Peyer's patch (tissue), 4 donors: Measurements from ENCODE around the gene CACNA1G. TPM values are rescaled to one million over a fixed set of nuclear protein-coding genes. Genes with fewer than 3 reads are reported as not detected.

ENCODE experiments used
- DNase-seq, 3 donors: peaks; one replicate each; pipeline ENCODE4 v3.0.0-alpha.2; 2017 to 2019
- H3K27ac ChIP-seq, 4 donors: fragments of 200-600 bp; sonication (generic); one replicate each; pipeline ENCODE4 v1.5.1; 2016 to 2019
- H3K27me3 ChIP-seq, 2 donors: fragments of 200-600 bp; sonication (generic); one replicate each; pipeline ENCODE4 v1.5.1; 2019
- H3K36me3 ChIP-seq, 3 donors: fragments of 200-600 bp; sonication (generic); one replicate each; pipeline ENCODE4 v1.5.1; 2016 to 2019
- H3K4me1 ChIP-seq, 4 donors: fragments of 200-600 bp; sonication (generic); one replicate each; pipeline ENCODE4 v1.5.1; 2016 to 2019
- H3K4me3 ChIP-seq, 4 donors: fragments of 200-600 bp; sonication (generic); 1 replicate in 3 of 4; 2 replicates in 1 of 4; pipeline ENCODE4 v1.5.1; 2016 to 2019; ENCODE audit warnings: mild to moderate bottlenecking in 1 of 4
- H3K9me3 ChIP-seq, 4 donors: fragments of 200-600 bp; sonication (generic); one replicate each; pipeline ENCODE4 v1.5.1; 2016 to 2019; ENCODE audit warnings: mild to moderate bottlenecking in 1 of 4
- POLR2A ChIP-seq, 2 donors: fragments of 450-650 bp; IDR thresholded peaks; one replicate each; pipeline ENCODE4 v1.5.1; 2017; ENCODE audit warnings: antibody characterized with exemption in 2 of 2, mild to moderate bottlenecking in 2 of 2, moderate library complexity in 2 of 2
- total RNA-seq, 4 donors: library from RNA; depleted of rRNA; stranded (reverse); fragments of >200 nt; gene quantifications; one replicate each; pipeline ENCODE4 v1.1.0, GENCODE V29; 2016
- TF ChIP-seq, protein P1 (sequence below), 6 experiments: fragments of 450-650 bp in 4 of 6; fragments of 200-600 bp in 2 of 6; sonication (generic) in 1 of 6; IDR thresholded peaks; one replicate each; pipeline ENCODE4 v1.5.1; 2017 to 2019; ENCODE audit warnings: antibody characterized with exemption in 6 of 6, mild to moderate bottlenecking in 3 of 6, moderate library complexity in 1 of 6

Gene CACNA1G
- total RNA-seq, 4 donors from 2014 or later, result not detected

DNA sequence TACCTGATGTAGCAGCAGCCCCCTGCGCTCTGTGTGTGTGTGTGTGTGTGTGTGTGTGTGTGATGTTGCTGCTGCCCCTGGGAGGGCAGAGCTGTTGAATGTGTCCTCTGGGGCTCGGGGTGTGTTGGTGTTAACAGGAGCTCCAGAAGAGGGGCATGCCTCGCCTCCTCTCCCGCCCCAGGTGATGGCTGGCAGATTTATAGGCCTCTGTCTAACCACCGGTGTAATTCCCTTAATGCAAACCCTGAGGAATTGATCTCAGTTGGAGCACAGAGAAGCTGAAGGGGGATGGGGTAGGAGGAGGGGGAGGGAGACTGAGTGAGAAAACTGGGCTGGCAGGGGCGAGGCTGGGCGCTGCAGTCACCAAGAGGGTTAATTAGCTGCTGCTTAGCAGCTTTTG is 10.0 kb downstream of the CACNA1G start:
- no peak for DNase-seq
- H3K4me3 ChIP-seq, result no peak overlapping the region
- H3K9me3 ChIP-seq, result no peaks in the 10 kb centered on the region
- no peak overlapping the region for H3K27ac ChIP-seq
- no peaks in the 10 kb centered on the region for H3K36me3 ChIP-seq
- TF ChIP-seq POLR2A (IDR thresholded peaks at IDR 0.05), result no peak
- TF ChIP-seq, protein P1, sequence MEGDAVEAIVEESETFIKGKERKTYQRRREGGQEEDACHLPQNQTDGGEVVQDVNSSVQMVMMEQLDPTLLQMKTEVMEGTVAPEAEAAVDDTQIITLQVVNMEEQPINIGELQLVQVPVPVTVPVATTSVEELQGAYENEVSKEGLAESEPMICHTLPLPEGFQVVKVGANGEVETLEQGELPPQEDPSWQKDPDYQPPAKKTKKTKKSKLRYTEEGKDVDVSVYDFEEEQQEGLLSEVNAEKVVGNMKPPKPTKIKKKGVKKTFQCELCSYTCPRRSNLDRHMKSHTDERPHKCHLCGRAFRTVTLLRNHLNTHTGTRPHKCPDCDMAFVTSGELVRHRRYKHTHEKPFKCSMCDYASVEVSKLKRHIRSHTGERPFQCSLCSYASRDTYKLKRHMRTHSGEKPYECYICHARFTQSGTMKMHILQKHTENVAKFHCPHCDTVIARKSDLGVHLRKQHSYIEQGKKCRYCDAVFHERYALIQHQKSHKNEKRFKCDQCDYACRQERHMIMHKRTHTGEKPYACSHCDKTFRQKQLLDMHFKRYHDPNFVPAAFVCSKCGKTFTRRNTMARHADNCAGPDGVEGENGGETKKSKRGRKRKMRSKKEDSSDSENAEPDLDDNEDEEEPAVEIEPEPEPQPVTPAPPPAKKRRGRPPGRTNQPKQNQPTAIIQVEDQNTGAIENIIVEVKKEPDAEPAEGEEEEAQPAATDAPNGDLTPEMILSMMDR (IDR thresholded peaks at IDR 0.05), result no peak
- H3K27me3 ChIP-seq, result no peaks in the 10 kb centered on the region
- H3K4me1 ChIP-seq, result peaks cover 0 to 1% (median 0%) of the 10 kb centered on the region in 4 donors

DNA sequence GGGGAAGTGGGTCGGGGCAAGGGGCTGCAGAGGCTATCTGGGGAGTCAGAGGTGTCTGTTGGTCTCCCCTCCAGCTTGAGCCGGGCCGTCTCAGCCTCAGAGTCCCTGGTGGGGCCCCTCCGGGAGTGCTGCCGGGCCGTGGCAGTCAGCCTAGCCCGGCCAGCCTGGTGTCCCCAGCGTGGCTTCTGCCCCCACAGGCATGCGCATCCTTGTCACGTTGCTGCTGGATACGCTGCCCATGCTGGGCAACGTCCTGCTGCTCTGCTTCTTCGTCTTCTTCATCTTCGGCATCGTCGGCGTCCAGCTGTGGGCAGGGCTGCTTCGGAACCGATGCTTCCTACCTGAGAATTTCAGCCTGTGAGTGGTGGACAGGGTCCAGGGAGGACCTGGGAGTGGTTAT is 11.2 kb downstream of the CACNA1G start:
- Histone ChIP-seq H3K4me1 (no peaks in the 10 kb centered on the region), H3K27ac (no peak overlapping the region), H3K9me3 (no peaks in the 10 kb centered on the region), H3K27me3 (no peaks in the 10 kb centered on the region), H3K36me3 (no peaks in the 10 kb centered on the region), H3K4me3 (no peak overlapping the region)
- TF ChIP-seq, protein P1 (IDR thresholded peaks at IDR 0.05), result no peak
- TF ChIP-seq POLR2A (IDR thresholded peaks at IDR 0.05), result no peak
- DNase-seq, result no peak

DNA sequence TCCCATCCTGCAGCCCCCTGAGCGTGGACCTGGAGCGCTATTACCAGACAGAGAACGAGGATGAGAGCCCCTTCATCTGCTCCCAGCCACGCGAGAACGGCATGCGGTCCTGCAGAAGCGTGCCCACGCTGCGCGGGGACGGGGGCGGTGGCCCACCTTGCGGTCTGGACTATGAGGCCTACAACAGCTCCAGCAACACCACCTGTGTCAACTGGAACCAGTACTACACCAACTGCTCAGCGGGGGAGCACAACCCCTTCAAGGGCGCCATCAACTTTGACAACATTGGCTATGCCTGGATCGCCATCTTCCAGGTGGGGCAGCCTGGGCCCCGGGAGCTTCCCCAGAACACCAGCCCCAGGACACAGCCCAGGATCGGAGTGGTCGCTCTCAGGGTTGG is 12.0 kb downstream of the CACNA1G start:
- Histone ChIP-seq H3K4me1 (no peaks in the 10 kb centered on the region), H3K27me3 (no peaks in the 10 kb centered on the region), H3K9me3 (no peaks in the 10 kb centered on the region), H3K36me3 (no peaks in the 10 kb centered on the region), H3K4me3 (no peak overlapping the region), H3K27ac (no peak overlapping the region)
- TF ChIP-seq, protein P1 (IDR thresholded peaks at IDR 0.05), result no peak
- TF ChIP-seq POLR2A (IDR thresholded peaks at IDR 0.05), result no peak
- DNase-seq, result no peak

DNA sequence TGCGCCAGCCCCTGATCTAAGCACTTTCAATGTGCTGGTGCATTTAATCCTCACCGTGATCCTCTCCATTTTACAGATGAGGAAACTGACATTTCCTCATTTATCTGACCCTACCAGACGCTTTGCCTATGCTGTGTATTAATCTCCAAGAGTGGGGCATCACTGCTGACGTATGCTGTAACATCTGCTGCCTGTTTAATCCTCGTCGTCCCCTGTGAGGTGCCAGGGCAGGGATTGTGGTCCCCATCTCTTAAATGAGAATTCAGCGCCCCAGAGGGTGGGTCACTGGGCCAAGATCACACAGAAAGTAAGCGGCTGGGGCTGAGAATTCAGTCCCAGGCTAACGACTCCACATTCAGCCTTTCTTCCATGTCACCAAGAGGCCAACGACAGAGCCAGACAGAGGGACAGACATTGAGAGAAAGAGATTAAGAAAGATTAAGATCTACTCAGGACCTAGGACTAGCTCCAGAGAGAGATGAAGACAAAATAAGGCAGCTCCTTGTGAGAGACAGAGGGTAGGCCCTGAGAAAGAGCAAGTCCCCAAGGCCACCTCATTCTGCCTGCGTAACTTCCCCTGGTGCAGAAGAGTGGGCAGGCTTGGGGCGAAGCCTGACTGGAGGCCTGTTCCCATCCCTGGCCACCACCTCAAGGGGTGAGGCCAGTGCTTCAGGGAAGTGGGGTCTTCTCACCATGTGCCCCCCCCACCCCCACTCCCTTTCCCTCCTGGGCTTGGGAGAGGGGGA is 13.5 kb downstream of the CACNA1G start:
- DNase-seq, result no peak
- no peaks in the 10 kb centered on the region for H3K36me3 ChIP-seq
- no peaks in the 10 kb centered on the region for H3K4me1 ChIP-seq
- H3K27ac ChIP-seq, result no peak overlapping the region
- H3K9me3 ChIP-seq, result no peaks in the 10 kb centered on the region
- TF ChIP-seq, protein P1 (IDR thresholded peaks at IDR 0.05), result no peak
- no peak for TF ChIP-seq POLR2A (IDR thresholded peaks at IDR 0.05)
- H3K27me3 ChIP-seq, result no peaks in the 10 kb centered on the region
- no peak overlapping the region for H3K4me3 ChIP-seq

DNA sequence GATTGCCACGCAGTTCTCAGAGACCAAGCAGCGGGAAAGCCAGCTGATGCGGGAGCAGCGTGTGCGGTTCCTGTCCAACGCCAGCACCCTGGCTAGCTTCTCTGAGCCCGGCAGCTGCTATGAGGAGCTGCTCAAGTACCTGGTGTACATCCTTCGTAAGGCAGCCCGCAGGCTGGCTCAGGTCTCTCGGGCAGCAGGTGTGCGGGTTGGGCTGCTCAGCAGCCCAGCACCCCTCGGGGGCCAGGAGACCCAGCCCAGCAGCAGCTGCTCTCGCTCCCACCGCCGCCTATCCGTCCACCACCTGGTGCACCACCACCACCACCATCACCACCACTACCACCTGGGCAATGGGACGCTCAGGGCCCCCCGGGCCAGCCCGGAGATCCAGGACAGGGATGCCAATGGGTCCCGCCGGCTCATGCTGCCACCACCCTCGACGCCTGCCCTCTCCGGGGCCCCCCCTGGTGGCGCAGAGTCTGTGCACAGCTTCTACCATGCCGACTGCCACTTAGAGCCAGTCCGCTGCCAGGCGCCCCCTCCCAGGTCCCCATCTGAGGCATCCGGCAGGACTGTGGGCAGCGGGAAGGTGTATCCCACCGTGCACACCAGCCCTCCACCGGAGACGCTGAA is 15.2 kb downstream of the CACNA1G start:
- Histone ChIP-seq H3K4me3 (no peak overlapping the region), H3K36me3 (no peaks in the 10 kb centered on the region), H3K27me3 (no peaks in the 10 kb centered on the region), H3K27ac (no peak overlapping the region), H3K9me3 (no peaks in the 10 kb centered on the region), H3K4me1 (no peaks in the 10 kb centered on the region)
- TF ChIP-seq, protein P1 (IDR thresholded peaks at IDR 0.05), result peak in 1 of 6 experiments; percentile 9
- TF ChIP-seq POLR2A (IDR thresholded peaks at IDR 0.05), result no peak
- DNase-seq, result no peak
